ENCODE results near the gene ATP2A1. TPM values are rescaled to one million over a fixed set of nuclear protein-coding genes. Genes with fewer than 3 reads are reported as not detected.

ATP2A1 gene
- total RNA-seq, 1 experiment from 2014 or later = 2.9 TPM

- H3K4me3 ChIP-seq (ENCODE audit: low read depth in 2 of 2, low read length in 2 of 2) = peak overlapping the region; percentile 81 to 82
- H3K36me3 ChIP-seq (ENCODE audit: control insufficient read depth, insufficient read depth, low read length) = no peaks in the 10 kb centered on the region
- intact Hi-C loops (cut with micrococcal nuclease; ENCODE audit: unreplicated experiment) (no loop called here), in situ Hi-C loops (cut with HindIII; ENCODE audit: low pct_unique_long_range_greater_than_20kb, low sequenced_read_pairs) (no loop called here)
- DNase-seq (ENCODE audit: low read depth, low spot score) (no peak), ATAC-seq (no peak)
- H3K27me3 ChIP-seq (ENCODE audit: control insufficient read depth, insufficient read depth, low read length) = no peaks in the 10 kb centered on the region
- H3K4me1 ChIP-seq (ENCODE audit: control insufficient read depth, insufficient read depth, low read length) = peaks cover 6% of the 10 kb centered on the region
- H3K27ac ChIP-seq (ENCODE audit: low read length) = peak overlapping the region; percentile 52
- POLR2A ChIA-PET = no interaction called here
- CTCF ChIA-PET = no interaction called here
- no TSS peak for BruUV-seq (replicated peaks)
- no peak for TF ChIP-seq TCF7L2 (IDR thresholded peaks at IDR 0.05; ENCODE audit: low read depth, low read length)
- TF ChIP-seq CTCF (IDR thresholded peaks at IDR 0.05) = no peak
- TF ChIP-seq SIN3A (IDR thresholded peaks at IDR 0.05; ENCODE audit: borderline replicate concordance, insufficient read depth, low read depth, low read length) = no peak
- no peak for TF ChIP-seq POLR2AphosphoS5 (IDR thresholded peaks at IDR 0.05; ENCODE audit: low read depth, low read length)
- no peak for TF ChIP-seq REST (IDR thresholded peaks at IDR 0.05; ENCODE audit: insufficient read depth in 1 of 2, low read depth in 2 of 2, low read length in 1 of 2)
- H3K9me3 ChIP-seq (ENCODE audit: control insufficient read depth, insufficient read depth, low read depth, low read length) = no peaks in the 10 kb centered on the region
These were observed 46.1 kb downstream of the ATP2A1 start for GRCh38 chr16:28924399-28924761.

GRCh38 chr16:28924762-28925385 is 46.6 kb downstream of the ATP2A1 start, which contains the start of gene RABEP2:
RABEP2 (minus strand) TSS chr16:28925238; CDS start chr16:28925163, 75 bp downstream.
- peak within 1 kb of the TSS; percentile 98 for H3K27ac ChIP-seq (ENCODE audit: low read length)
- BruUV-seq (replicated peaks) = no TSS peak
- DNase-seq (ENCODE audit: low read depth, low spot score) (no peak), ATAC-seq (peak; percentile 95)
- intact Hi-C loops (cut with micrococcal nuclease; ENCODE audit: unreplicated experiment) (no loop called here), in situ Hi-C loops (cut with HindIII; ENCODE audit: low pct_unique_long_range_greater_than_20kb, low sequenced_read_pairs) (no loop called here)
- CTCF ChIA-PET = no interaction called here
- H3K9me3 ChIP-seq (ENCODE audit: control insufficient read depth, insufficient read depth, low read depth, low read length) = no peaks in the 10 kb centered on the region
- peak within 1 kb of the TSS; percentile 81 to 82 for H3K4me3 ChIP-seq (ENCODE audit: low read depth in 2 of 2, low read length in 2 of 2)
- H3K36me3 ChIP-seq (ENCODE audit: control insufficient read depth, insufficient read depth, low read length) = no peaks in the 10 kb centered on the region
- H3K4me1 ChIP-seq (ENCODE audit: control insufficient read depth, insufficient read depth, low read length) = peaks cover 6% of the 10 kb centered on the region
- TF ChIP-seq TCF7L2 (IDR thresholded peaks at IDR 0.05; ENCODE audit: low read depth, low read length) (no peak), REST (IDR thresholded peaks at IDR 0.05; ENCODE audit: insufficient read depth in 1 of 2, low read depth in 2 of 2, low read length in 1 of 2) (no peak), SIN3A (IDR thresholded peaks at IDR 0.05; ENCODE audit: borderline replicate concordance, insufficient read depth, low read depth, low read length) (0 out of 2 replicates have a peak, but pooled peaks have one; percentile 56), POLR2AphosphoS5 (IDR thresholded peaks at IDR 0.05; ENCODE audit: low read depth, low read length) (peak; percentile 62; the same call in 1 of the 2 replicates), CTCF (IDR thresholded peaks at IDR 0.05) (no peak)
- H3K27me3 ChIP-seq (ENCODE audit: control insufficient read depth, insufficient read depth, low read length) = no peaks in the 10 kb centered on the region
- POLR2A ChIA-PET = no interaction called here

All from Panc1 (cell line).